SK-N-SH (cell line): Measurements from ENCODE around the gene FAM117B. TPM values are rescaled to one million over a fixed set of nuclear protein-coding genes. Genes with fewer than 3 reads are reported as not detected.

Experiments
- CTCF ChIA-PET: fragments of 300-600, 350-600 bp; formaldehyde crosslinking; extraction: SDS; loops from one replicate; lab custom pipeline; 2021; lab: Yijun Ruan, JAX
- POLR2A ChIA-PET: fragments of 350-600 bp; sonication (Branson Sonifier 250); formaldehyde crosslinking; extraction: SDS; loops from one replicate; lab custom pipeline; 2020; ENCODE audit warnings: antibody characterized with exemption, inconsistent platforms; lab: Yijun Ruan, JAX
- DNase-seq: peaks from one replicate; pipeline ENCODE4 v3.0.0; 2012
- H2AFZ ChIP-seq: fragments of 200-600 bp; sonication (generic); 2 replicates; pipeline ENCODE4 v1.8.1; 2016; ENCODE audit warnings: antibody characterized with exemption, mild to moderate bottlenecking, low read depth
- H3F3A ChIP-seq: fragments of 200-600 bp; sonication (generic); replicated peaks from 2 replicates; pipeline ENCODE3; 2016; ENCODE audit warnings: antibody characterized with exemption, mild to moderate bottlenecking; ENCODE audit not compliant: insufficient read depth
- H3K27ac ChIP-seq, 2 experiments: fragments of 200-500 bp in 1 of 2; fragments of 200-600 bp in 1 of 2; sonication (Bioruptor generic) in 1 of 2; sonication (generic), shearing (Covaris generic) in 1 of 2; 2 replicates each; pipeline versions ENCODE4 v1.5.1 to v1.6.1; 2014 to 2016; ENCODE audit warnings: low read depth in 2 of 2, inconsistent platforms in 1 of 2, low read length in 1 of 2, mild to moderate bottlenecking in 1 of 2, mixed read lengths in 1 of 2
- H3K27me3 ChIP-seq: fragments of 200-600 bp; sonication (generic), shearing (Covaris generic); 2 replicates; pipeline ENCODE4 v1.6.1; 2016; ENCODE audit warnings: mixed run types; ENCODE audit not compliant: insufficient read depth
- H3K36me3 ChIP-seq, 2 experiments: fragments of 200-500 bp in 1 of 2; fragments of 200-600 bp in 1 of 2; sonication (Bioruptor generic) in 1 of 2; sonication (generic) in 1 of 2; replicated peaks in 1 of 2; 2 replicates each; pipeline versions ENCODE3 to v1.5.1; 2014 to 2016; ENCODE audit warnings: low read length in 1 of 2, mild to moderate bottlenecking in 1 of 2; ENCODE audit not compliant: insufficient read depth in 2 of 2, control insufficient read depth in 1 of 2
- H3K4me1 ChIP-seq, 2 experiments: fragments of 200-500 bp in 1 of 2; fragments of 200-600 bp in 1 of 2; sonication (Bioruptor generic) in 1 of 2; sonication (generic), shearing (Covaris generic) in 1 of 2; 2 replicates each; pipeline versions ENCODE4 v1.5.1 to v1.6.1; 2014 to 2016; ENCODE audit warnings: low read depth in 1 of 2, low read length in 1 of 2, mixed run types in 1 of 2; ENCODE audit not compliant: insufficient read depth in 2 of 2, control insufficient read depth in 1 of 2
- H3K4me2 ChIP-seq: fragments of 200-600 bp; sonication (generic), shearing (Covaris generic); 2 replicates; pipeline ENCODE4 v1.6.1; 2017; ENCODE audit warnings: mixed run types
- H3K4me3 ChIP-seq, 2 experiments: fragments of 200-500 bp in 1 of 2; fragments of 200-600 bp in 1 of 2; sonication (Bioruptor generic) in 1 of 2; sonication (generic), shearing (Covaris generic) in 1 of 2; 2 replicates each; pipeline versions ENCODE4 v1.5.1 to v1.8.1; 2014 to 2016; ENCODE audit warnings: low read depth in 2 of 2, inconsistent platforms in 1 of 2, low read length in 1 of 2, mild to moderate bottlenecking in 1 of 2, mixed read lengths in 1 of 2, moderate library complexity in 1 of 2
- H3K79me2 ChIP-seq: fragments of 200-600 bp; sonication (generic); 2 replicates; pipeline ENCODE4 v1.8.1; 2017; ENCODE audit warnings: mild to moderate bottlenecking; ENCODE audit not compliant: insufficient read depth
- H3K9ac ChIP-seq: fragments of 200-600 bp; sonication (generic); 2 replicates; pipeline ENCODE4 v1.6.1; 2017; ENCODE audit warnings: mixed run types
- H3K9me2 ChIP-seq: fragments of 200-600 bp; sonication (generic); 2 replicates; pipeline ENCODE4 v1.6.1; 2017; ENCODE audit warnings: mixed run types
- H3K9me3 ChIP-seq: fragments of 200-600 bp; sonication (generic); 2 replicates; pipeline ENCODE4 v1.6.1; 2017; ENCODE audit warnings: mixed run types, mild to moderate bottlenecking, moderate library complexity
- H4K20me1 ChIP-seq: fragments of 200-600 bp; sonication (generic); 2 replicates; pipeline ENCODE4 v1.6.1; 2017; ENCODE audit warnings: mild to moderate bottlenecking, mixed run types; ENCODE audit not compliant: insufficient read depth
- CTCF ChIP-seq: fragments of 200-600 bp; sonication (generic); IDR thresholded peaks from 2 replicates; pipeline ENCODE4 v1.6.1; 2017; ENCODE audit warnings: antibody characterized with exemption, mild to moderate bottlenecking, moderate library complexity
- ELF1 ChIP-seq: IDR thresholded peaks from 2 replicates; pipeline ENCODE4 v1.4.0; 2012
- FOSL2 ChIP-seq: IDR thresholded peaks from 2 replicates; pipeline ENCODE4 v1.4.0; 2012; ENCODE audit warnings: low read depth, mild to moderate bottlenecking, moderate library complexity, borderline replicate concordance
- FOXM1 ChIP-seq: IDR thresholded peaks from 2 replicates; pipeline ENCODE4 v1.4.0; 2012; ENCODE audit warnings: low read depth, mild to moderate bottlenecking
- GABPA ChIP-seq: IDR thresholded peaks from 2 replicates; pipeline ENCODE4 v1.4.0; 2012; ENCODE audit warnings: low read depth, mild to moderate bottlenecking
- GATA2 ChIP-seq: sonication (generic); formaldehyde crosslinking; IDR thresholded peaks from 2 replicates; pipeline ENCODE4 v1.5.0; 2020; ENCODE audit warnings: mild to moderate bottlenecking, missing genetic modification reagents
- JUND ChIP-seq: IDR thresholded peaks from 2 replicates; pipeline ENCODE4 v1.4.0; 2012
- MAX ChIP-seq: IDR thresholded peaks from 2 replicates; pipeline ENCODE4 v1.4.0; 2012; ENCODE audit warnings: low read depth
- MEF2A ChIP-seq: IDR thresholded peaks from 2 replicates; pipeline ENCODE4 v1.4.0; 2012; ENCODE audit warnings: low read depth, borderline replicate concordance
- MXI1 ChIP-seq: IDR thresholded peaks from 2 replicates; pipeline ENCODE4 v1.6.1; 2012; ENCODE audit warnings: mild to moderate bottlenecking, low read depth, low read length, improper control_type of control experiment
- NRF1 ChIP-seq: IDR thresholded peaks from 2 replicates; pipeline ENCODE4 v1.6.1; 2012; ENCODE audit warnings: low read depth, mild to moderate bottlenecking, low read length
- RCOR1 ChIP-seq: fragments of 150-350 bp; IDR thresholded peaks from 2 replicates; pipeline ENCODE4 v1.6.1; 2017; ENCODE audit warnings: antibody characterized with exemption, low read length
- TAF1 ChIP-seq: IDR thresholded peaks from 2 replicates; pipeline ENCODE4 v1.6.1; 2012; ENCODE audit warnings: low read depth, mild to moderate bottlenecking, low read length, moderate library complexity, borderline replicate concordance
- YY1 ChIP-seq: IDR thresholded peaks from 2 replicates; pipeline ENCODE4 v1.4.0; 2012; ENCODE audit warnings: low read depth, mild to moderate bottlenecking
- ZBTB33 ChIP-seq: IDR thresholded peaks from 2 replicates; pipeline ENCODE4 v1.4.0; 2012; ENCODE audit warnings: low read depth, borderline replicate concordance
- WGBS: methylation state at CpG from one replicate; pipeline ENCODE4 v1.1.6; 2017; ENCODE audit warnings: low lambda C conversion rate; 5-methylcytosine and 5-hydroxymethylcytosine counted together
- polyA plus RNA-seq, 3 experiments: library from polyadenylated mRNA; depleted of rRNA; stranded (reverse); fragments of >200 nt; gene quantifications; 2 replicates each; pipeline ENCODE4 v1.2.3, GENCODE V29; 2012

FAM117B gene
- polyA plus RNA-seq, 1 of the 3 experiments (the other 2 are of a cell fraction), result 0.90 TPM

GRCh38 chr2:202720226-202720625 is 85.5 kb downstream of the FAM117B start:
- no peak overlapping the region for H3K4me2 ChIP-seq
- DNase-seq, result no peak
- POLR2A ChIA-PET, result interaction anchor here (0.6 kb wide), 1 partner anchor 21 kb away, joined by 3 read pairs; no protein-coding TSS in a partner anchor
- no peak overlapping the region for H3K9ac ChIP-seq
- CTCF ChIA-PET, result no interaction called here
- H3K36me3 ChIP-seq, result no peaks in the 10 kb centered on the region
- no peaks in the 10 kb centered on the region for H3K27me3 ChIP-seq
- no peaks in the 10 kb centered on the region for H4K20me1 ChIP-seq
- H3K9me2 ChIP-seq, result no peaks in the 10 kb centered on the region
- H3K4me1 ChIP-seq, result peaks cover 0 to 2% of the 10 kb centered on the region in 2 experiments; a peak in 3 of 4 replicates
- H3K4me3 ChIP-seq, result no peak overlapping the region
- H3K9me3 ChIP-seq, result peaks cover 10% of the 10 kb centered on the region; the same call in 1 of the 2 replicates
- TF ChIP-seq GATA2 (CRISPR knock-in tag), result no peak
- no peak for TF ChIP-seq JUND
- no peak for TF ChIP-seq FOXM1
- TF ChIP-seq FOSL2, result no peak
- TF ChIP-seq ZBTB33, result no peak
- no peak for TF ChIP-seq YY1
- TF ChIP-seq ELF1, result no peak
- TF ChIP-seq MXI1, result no peak
- no peak for TF ChIP-seq TAF1
- no peak for TF ChIP-seq MAX
- TF ChIP-seq MEF2A, result no peak
- TF ChIP-seq GABPA, result no peak
- TF ChIP-seq RCOR1, result no peak
- no peak for TF ChIP-seq NRF1
- no peak overlapping the region for H3K27ac ChIP-seq
- WGBS, result 83% methylated on average over 2 of the region's 2 CpGs
- H3F3A ChIP-seq, result no peaks in the 10 kb centered on the region
- peaks cover 2% of the 10 kb centered on the region; the same call in 1 of the 2 replicates for H3K79me2 ChIP-seq
- no peak overlapping the region for H2AFZ ChIP-seq

- Histone ChIP-seq H3K9me2 (no peaks in the 10 kb centered on the region), H3K36me3 (peaks cover 5 to 6% of the 10 kb centered on the region in 2 experiments), H3K79me2 (no peaks in the 10 kb centered on the region), H3F3A (no peaks in the 10 kb centered on the region), H3K27me3 (no peaks in the 10 kb centered on the region), H3K4me1 (peaks cover 0 to 2% of the 10 kb centered on the region in 2 experiments; a peak in 3 of 4 replicates), H3K4me2 (no peak overlapping the region), H2AFZ (no peak overlapping the region), H3K4me3 (no peak overlapping the region), H3K9me3 (peaks cover 4% of the 10 kb centered on the region; the same call in 1 of the 2 replicates), H4K20me1 (no peaks in the 10 kb centered on the region), H3K9ac (no peak overlapping the region), H3K27ac (no peak overlapping the region)
- 78% methylated on average over 3 of the region's 3 CpGs for WGBS
- POLR2A ChIA-PET, result no interaction called here
- CTCF ChIA-PET, result no interaction called here
- DNase-seq, result no peak
- TF ChIP-seq CTCF, result no peak
- peak; percentile 31; the same call in 1 of the 2 replicates for TF ChIP-seq FOSL2
Observed at GRCh38 chr2:202721621-202722020, 86.9 kb downstream of the FAM117B start.
